ENCODE measurements around the gene GGA2.

- no peak for TF ChIP-seq ZNF776 (tag by site-specific recombination; IDR thresholded peaks at IDR 0.05; ENCODE audit: borderline replicate concordance)
- TF ChIP-seq ZNF704 (tag by site-specific recombination; IDR thresholded peaks at IDR 0.05): no peak
- no peak for TF ChIP-seq SP2 (tag by site-specific recombination; IDR thresholded peaks at IDR 0.05)
- TF ChIP-seq HOXC10 (CRISPR knock-in tag; IDR thresholded peaks at IDR 0.05): no peak
- no peak for TF ChIP-seq ZNF510 (tag by site-specific recombination; IDR thresholded peaks at IDR 0.05; ENCODE audit: insufficient replicate concordance)
- TF ChIP-seq ZNF664 (tag by site-specific recombination; IDR thresholded peaks at IDR 0.05): no peak
- TF ChIP-seq ZEB2 (tag by site-specific recombination; IDR thresholded peaks at IDR 0.05): no peak
- no peak for TF ChIP-seq ZNF660 (tag by site-specific recombination; IDR thresholded peaks at IDR 0.05)
- TF ChIP-seq, protein P1, sequence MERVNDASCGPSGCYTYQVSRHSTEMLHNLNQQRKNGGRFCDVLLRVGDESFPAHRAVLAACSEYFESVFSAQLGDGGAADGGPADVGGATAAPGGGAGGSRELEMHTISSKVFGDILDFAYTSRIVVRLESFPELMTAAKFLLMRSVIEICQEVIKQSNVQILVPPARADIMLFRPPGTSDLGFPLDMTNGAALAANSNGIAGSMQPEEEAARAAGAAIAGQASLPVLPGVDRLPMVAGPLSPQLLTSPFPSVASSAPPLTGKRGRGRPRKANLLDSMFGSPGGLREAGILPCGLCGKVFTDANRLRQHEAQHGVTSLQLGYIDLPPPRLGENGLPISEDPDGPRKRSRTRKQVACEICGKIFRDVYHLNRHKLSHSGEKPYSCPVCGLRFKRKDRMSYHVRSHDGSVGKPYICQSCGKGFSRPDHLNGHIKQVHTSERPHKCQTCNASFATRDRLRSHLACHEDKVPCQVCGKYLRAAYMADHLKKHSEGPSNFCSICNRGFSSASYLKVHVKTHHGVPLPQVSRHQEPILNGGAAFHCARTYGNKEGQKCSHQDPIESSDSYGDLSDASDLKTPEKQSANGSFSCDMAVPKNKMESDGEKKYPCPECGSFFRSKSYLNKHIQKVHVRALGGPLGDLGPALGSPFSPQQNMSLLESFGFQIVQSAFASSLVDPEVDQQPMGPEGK (tag by site-specific recombination; IDR thresholded peaks at IDR 0.05): no peak
- TF ChIP-seq, protein P2, sequence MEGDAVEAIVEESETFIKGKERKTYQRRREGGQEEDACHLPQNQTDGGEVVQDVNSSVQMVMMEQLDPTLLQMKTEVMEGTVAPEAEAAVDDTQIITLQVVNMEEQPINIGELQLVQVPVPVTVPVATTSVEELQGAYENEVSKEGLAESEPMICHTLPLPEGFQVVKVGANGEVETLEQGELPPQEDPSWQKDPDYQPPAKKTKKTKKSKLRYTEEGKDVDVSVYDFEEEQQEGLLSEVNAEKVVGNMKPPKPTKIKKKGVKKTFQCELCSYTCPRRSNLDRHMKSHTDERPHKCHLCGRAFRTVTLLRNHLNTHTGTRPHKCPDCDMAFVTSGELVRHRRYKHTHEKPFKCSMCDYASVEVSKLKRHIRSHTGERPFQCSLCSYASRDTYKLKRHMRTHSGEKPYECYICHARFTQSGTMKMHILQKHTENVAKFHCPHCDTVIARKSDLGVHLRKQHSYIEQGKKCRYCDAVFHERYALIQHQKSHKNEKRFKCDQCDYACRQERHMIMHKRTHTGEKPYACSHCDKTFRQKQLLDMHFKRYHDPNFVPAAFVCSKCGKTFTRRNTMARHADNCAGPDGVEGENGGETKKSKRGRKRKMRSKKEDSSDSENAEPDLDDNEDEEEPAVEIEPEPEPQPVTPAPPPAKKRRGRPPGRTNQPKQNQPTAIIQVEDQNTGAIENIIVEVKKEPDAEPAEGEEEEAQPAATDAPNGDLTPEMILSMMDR (tag by site-specific recombination; IDR thresholded peaks at IDR 0.05): no peak
- TF ChIP-seq KLF10 (tag by site-specific recombination; IDR thresholded peaks at IDR 0.05): no peak
- no peak for TF ChIP-seq ZNF645 (tag by site-specific recombination; IDR thresholded peaks at IDR 0.05)
- no peak for TF ChIP-seq ZBTB1 (tag by site-specific recombination; IDR thresholded peaks at IDR 0.05)
- no peak for TF ChIP-seq ZNF777 (tag by site-specific recombination; IDR thresholded peaks at IDR 0.05; ENCODE audit: borderline replicate concordance)
Observed at GRCh38 chr16:23453338-23454052, 56.8 kb downstream of the GGA2 start.

Data from HEK293 (cell line).